Articular chondrocyte of knee joint (primary cell): Measurements from ENCODE around the gene ZNF699. TPM values are rescaled to one million over a fixed set of nuclear protein-coding genes. Genes with fewer than 3 reads are reported as not detected.

Experiments used
- total RNA-seq: library from RNA; depleted of rRNA; stranded (reverse); fragments of >200 nt; gene quantifications from 2 replicates; pipeline ENCODE4 v1.2.3, GENCODE V29; 2012

ZNF699 gene
- 12.4 and 32.2 TPM in 2 replicates for total RNA-seq

GRCh38 chr19:9309139-9309973, at the start of gene ZNF699:
TSS of gene ZNF699 (minus strand) at chr19:9309838. CDS start at chr19:9305119, 4,719 bp downstream.

GRCh38 chr19:9323919-9324583, 14.4 kb upstream of the ZNF699 start, which contains the start of gene ZNF559:
TSS of gene ZNF559 (plus strand) at chr19:9324179. CDS start at chr19:9338550, 14,371 bp downstream.

GRCh38 chr19:9250630-9251029, 59.0 kb downstream of the ZNF699 start, which contains the start of gene OR7E24:
TSS of gene OR7E24 (plus strand) at chr19:9250930. CDS start at chr19:9251044, 114 bp downstream.

Other genes starting within 250 kb of the ZNF699 start
- gene OR1M1, start 222.8 kb downstream of the ZNF699 start, total RNA-seq = not detected in 2 replicates
- gene OR7G2, start 202.4 kb downstream of the ZNF699 start, total RNA-seq = not detected in 2 replicates
- gene OR7G1, start 194.1 kb downstream of the ZNF699 start, total RNA-seq = not detected in 2 replicates
- not detected in 2 replicates for gene OR7G3, start 182.9 kb downstream of the ZNF699 start, total RNA-seq
- 17.9 and 19.2 TPM in 2 replicates for gene ZNF317, start 169.4 kb downstream of the ZNF699 start, total RNA-seq
- gene OR7D2, start 130.9 kb downstream of the ZNF699 start, total RNA-seq = not detected in 2 replicates
- gene OR7D4, start 90.2 kb downstream of the ZNF699 start, total RNA-seq = under 0.01 TPM in 1 of 2 replicates, not detected in the other
- gene OR7E24, start 58.9 kb downstream of the ZNF699 start, total RNA-seq = not detected in 2 replicates
- 13.6 and 17.5 TPM in 2 replicates for gene ZNF559, start 14.3 kb upstream of the ZNF699 start, total RNA-seq
- gene ZNF177, start 53.2 kb upstream of the ZNF699 start, total RNA-seq = 1.0 and 2.4 TPM in 2 replicates
- 11.6 and 15.3 TPM in 2 replicates for gene ZNF266, start 125.7 kb upstream of the ZNF699 start, total RNA-seq
- 0.39 and 1.4 TPM in 2 replicates for gene ZNF560, start 188.8 kb upstream of the ZNF699 start, total RNA-seq
- gene ZNF426, start 228.8 kb upstream of the ZNF699 start, total RNA-seq = 27.0 and 41.4 TPM in 2 replicates